Activated CD4-positive, alpha-beta T cell treated with anti-CD3 and anti-CD28 coated beads, Interleukin-2, amount 50 U/mL, for 1 hour (primary cell): ENCODE data around the gene XPO6.

Source experiments
- DNase-seq: peaks from one replicate; pipeline ENCODE4 v3.0.0-alpha.2; 2020

The XPO6 gene

DNA sequence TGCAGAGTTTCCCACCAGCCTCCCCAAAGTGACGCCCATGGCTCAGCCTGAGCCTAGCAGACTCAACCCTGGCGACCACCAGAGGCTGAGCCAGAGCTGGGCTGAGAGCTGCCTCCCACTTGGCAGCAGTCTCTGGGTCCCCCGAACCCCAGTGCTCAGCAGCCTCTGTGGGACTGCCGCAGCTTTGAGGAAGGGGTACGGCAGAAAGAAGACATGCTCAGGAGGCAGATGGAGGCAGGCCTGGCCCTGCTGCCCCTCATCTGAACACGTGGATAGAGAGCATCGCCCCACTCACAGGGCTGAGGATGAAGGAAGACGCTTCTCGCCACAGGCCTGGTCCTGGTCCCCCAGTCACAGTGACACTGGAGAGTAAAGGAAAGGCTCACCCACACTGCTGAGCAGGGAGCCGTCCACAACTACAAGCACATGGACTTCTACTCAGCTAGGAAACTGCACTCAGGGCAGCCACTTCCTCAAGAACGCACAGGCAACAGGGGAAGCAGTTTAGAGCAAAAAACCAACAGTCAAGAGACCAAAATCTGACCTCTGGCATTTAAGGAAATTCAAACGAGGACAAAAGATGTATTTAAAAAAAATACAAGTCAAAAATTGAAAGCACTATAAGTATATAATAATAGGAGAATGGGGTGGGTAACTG, 103.0 kb downstream of the XPO6 start:
- no peak for DNase-seq

DNA sequence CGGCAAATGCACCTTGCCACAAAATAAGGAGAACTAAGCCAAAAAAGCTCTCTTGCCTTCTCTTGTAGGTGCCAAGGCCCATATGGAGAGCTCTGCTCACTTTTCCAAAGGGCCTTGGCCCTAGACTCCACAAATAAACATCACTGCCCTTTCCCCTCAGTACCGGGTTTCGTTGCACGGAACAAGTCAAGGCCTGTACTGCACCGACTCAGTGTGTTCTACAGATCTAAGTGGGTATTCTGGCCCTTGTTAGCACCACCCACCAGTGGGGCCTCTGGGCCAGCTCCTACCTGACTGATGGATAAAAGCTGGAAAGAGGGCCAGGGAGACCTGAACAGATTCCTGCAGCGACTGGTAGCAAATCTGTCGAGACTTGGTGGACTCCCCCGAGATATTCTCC, 104.5 kb downstream of the XPO6 start:
- DNase-seq: no peak

DNA sequence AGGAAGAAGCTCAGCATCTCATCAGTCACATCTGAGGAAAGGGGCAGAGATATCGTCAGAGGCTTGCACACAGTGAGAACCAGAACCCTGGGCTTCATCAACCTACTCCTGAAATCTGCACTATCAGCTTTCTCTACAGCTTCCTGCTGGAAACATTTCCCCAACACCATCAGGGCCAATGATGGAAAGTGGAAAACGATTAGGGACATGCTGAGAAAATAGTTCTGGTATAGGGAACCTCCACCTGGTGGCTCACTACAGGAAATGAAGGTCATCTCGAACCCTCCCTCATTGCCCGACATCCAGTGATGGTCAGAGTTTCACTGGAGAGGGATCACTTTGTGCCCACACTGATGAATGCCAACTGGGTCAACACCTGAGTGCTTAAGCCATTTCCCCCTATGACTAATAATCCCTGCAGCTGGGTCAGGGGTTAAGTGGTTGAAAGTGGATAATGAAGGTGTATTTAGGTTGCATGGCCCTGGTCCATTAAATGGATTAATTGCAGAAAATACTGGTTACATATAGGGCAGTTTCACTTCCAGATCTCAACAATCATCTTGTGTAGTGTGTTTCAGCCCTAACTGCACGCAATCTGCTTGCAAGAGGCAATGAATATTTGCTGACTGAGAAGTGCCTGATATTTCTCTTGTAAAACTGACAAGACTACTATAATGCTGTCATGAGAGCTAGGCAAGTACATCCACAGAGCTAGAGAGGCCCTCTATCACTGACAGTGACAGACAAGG, 105.1 kb downstream of the XPO6 start:
- no peak for DNase-seq

DNA sequence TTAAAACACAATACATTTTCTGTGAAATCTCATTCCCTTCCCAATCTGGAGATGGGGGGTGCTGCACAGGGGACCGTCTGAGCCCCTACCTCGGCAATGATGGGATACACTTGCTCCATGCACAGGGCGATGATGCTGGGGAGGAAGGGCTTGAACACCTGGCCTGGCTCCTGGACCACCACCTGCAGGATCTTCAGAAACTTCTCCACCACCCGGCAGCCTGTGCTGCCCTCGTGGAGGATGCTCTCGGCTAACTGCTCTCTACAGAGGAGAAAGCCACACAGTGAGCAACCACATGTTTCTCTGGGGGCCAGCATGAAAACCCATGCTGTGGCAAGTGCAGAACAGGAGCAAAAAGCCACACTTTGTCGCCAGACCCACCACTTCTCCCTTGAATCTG, 105.8 kb downstream of the XPO6 start:
- DNase-seq: no peak

- no peak for DNase-seq
Measured at GRCh38 chr16:28105297-28105696, 106.5 kb downstream of the XPO6 start.

DNA sequence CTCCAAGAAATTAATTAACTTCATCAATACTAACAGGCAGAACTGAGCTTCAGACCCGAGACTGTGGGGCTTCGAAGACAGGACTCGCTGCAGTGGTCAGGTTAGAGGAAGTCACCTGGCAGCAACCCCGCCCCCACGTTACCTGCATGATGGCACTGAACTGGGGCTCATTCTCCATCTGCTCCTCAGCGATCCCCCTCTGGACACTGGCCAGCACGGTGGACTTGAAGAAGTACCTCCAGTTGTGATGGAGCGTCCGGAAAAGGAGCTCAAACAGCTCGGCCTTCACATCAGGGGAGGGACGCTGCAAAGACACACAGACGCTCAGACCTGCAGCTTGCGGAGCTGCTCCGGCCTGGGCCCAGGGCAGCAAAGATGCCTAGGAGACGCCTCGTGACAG, 107.4 kb downstream of the XPO6 start:
- DNase-seq: no peak

DNA sequence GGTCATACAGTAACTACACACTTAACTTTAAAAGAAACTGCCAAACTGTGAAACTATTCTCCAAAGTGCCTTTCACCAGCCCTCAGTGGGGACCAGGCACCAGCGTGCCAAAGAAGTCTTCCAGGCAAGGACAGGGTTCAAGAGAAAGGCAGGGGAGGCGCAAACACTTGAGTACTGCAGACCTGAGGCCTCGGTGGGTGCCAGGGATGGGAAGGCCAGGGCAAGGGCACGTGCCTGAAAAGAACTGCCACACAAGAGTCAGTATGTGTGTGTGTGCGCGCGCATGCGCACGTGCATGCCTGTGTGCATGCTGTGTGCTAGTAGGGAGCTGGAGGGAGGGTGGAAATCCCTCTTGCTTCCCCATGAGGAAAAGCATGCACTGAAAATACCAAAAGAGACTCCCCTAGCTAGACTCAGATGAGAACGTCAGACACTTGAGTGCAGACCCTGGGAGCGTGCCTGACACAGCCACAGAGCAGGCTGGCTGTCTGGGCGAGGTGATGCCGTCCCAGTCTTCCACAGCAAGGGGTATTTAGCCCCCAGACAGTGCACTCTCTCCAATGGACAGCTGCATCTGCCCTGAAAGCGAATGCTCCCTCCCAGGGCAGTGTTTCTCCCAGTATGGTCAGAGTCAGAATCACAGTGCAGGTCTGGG, 108.1 kb downstream of the XPO6 start:
- DNase-seq: no peak

DNA sequence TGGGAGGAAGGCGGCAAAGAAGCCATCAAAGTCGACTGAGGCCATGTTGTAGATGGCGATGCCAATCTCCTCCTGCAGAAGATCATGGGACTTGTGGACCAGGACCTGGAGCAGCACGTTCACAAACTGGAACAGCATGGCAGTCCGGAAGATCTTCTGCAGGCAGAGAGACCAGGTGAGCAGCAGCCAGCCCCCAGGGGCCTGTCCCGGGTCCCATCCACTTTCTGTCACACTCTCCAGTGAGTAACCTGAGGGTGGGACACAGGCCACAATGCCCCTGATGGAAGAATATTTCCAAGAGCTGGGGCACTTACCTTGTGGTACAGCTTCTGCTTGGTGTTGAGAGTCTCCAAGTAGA, 110.3 kb downstream of the XPO6 start:
- DNase-seq: no peak

- no peak for DNase-seq
Measured at GRCh38 chr16:28100810-28101532, 110.8 kb downstream of the XPO6 start.

DNA sequence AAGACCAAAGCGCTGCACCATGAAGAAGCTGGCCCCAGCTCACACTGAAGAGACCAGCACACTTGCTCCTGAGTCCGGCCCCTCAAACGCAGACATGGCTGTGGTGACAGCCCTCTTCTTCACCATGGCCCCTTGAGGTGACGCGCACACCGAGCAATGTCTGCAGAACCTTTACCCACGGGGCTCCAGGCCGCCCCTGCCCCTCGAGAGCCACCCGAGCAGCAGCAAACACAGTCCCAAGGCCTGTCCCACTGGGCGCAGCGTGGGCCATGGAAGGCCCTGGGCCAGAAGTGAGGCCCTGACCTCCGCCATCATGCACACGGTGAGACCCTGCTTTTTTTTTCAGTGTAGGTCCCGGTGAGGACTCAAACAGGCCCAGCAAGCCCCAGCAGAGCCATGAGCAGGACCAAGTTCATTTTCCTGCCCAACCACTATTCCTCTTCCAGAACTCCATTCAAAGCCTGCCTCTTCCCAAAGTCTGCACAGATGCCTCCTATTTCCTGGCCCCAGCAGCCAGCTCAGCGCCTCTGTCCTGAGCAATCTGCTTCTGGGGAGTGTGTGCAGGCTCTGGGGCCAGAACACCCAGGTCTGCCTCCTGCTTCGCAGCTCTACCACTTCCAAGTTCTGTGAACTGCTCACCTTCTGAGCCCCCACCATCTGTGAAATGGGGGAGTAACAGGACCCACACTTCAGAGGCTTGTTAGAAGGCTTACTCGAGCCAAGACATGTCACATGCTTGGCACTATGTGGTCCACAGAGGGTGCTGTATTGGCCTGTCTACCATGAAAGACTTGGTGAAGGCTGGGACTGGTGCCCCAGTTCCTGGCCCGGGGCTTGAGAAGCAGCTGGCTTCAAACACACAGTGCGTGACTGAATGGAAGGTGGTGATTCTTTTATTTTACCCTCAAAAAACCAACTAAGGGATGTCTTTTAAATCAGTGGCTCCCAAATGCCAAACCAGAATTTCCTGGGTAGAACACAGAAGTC, 112.5 kb downstream of the XPO6 start:
- no peak for DNase-seq

DNA sequence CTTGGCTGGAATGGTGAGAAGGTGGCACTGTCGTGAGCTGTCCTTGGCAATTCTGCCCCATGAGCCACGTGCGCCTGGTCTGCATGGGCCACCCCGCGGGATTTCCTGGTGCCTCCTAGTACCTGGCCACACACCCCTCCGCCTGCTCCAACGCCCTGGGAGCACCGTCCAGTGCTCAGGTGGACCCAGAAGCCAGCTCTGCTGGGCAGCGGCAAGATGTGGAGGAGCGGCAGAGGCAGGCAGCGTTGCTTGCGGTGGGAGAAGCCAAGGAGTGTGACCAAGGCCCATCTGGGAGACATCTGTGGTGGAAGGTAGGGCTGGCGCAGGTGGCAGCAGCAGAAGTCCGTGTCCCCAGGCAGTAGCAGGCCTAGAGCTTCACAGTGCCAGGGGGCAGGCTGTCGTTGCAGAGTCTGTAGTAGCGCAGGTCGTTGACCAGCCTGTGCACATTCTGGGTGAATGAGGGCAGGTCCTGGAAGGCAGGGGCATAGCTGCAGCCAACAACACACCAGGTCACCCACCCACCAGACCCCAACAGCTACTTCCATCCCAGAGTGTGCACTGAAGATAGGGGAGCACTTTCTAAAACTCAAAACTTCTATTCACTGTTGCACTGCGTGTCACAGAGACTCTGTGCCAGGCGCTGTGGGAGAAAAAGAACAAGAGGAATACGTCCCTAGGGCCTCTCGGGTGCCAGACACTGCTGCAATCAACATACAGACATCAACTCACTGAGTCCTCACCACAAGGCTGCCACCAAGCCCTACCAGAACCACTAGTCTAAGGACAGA, 113.4 kb downstream of the XPO6 start:
- no peak for DNase-seq

DNA sequence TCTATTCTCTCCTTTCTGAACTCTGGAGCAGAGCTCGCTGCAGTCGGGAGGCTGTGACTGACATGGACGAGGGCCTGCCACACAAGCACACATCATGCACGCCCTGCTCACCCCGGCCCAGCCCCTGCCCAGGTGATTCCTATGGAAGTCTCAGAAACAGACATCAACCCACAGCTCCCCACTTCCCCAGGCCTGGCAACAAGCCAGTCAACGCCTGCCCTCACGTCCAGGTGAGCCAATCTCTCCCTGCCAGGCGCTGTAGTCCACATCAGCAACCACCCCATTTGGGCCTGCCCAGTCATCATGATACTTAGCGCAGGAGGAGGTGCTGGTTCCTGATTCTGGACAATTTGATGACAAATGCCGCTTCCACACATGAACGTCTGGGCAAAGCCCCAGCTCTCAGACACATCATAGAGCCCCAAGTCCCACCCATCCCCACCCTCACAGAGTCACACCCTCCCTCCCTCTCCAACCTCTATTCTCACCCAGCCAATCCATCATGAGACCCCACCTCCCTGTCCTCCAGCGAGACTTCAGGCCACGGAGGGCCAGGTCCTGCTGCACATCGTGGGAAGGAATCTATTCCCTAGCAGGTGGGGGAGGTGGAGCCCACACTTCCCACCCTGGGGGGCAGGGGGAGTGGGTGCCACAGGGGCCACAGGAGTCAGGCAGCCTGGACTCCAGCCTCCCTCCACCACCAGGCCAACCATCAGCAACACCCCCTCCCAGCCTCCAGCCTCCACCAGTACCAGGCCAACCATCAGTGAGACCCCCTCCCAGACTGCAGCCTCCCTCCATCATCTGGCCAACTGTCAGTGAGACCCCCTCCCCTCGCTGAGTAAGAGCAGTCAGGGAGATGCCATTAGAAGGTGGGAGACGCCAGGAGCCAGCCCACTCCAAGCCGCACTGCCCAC, 114.5 kb downstream of the XPO6 start:
- DNase-seq: no peak

GRCh38 chr16:28093385-28093725, 118.4 kb downstream of the XPO6 start:
- no peak for DNase-seq

DNA sequence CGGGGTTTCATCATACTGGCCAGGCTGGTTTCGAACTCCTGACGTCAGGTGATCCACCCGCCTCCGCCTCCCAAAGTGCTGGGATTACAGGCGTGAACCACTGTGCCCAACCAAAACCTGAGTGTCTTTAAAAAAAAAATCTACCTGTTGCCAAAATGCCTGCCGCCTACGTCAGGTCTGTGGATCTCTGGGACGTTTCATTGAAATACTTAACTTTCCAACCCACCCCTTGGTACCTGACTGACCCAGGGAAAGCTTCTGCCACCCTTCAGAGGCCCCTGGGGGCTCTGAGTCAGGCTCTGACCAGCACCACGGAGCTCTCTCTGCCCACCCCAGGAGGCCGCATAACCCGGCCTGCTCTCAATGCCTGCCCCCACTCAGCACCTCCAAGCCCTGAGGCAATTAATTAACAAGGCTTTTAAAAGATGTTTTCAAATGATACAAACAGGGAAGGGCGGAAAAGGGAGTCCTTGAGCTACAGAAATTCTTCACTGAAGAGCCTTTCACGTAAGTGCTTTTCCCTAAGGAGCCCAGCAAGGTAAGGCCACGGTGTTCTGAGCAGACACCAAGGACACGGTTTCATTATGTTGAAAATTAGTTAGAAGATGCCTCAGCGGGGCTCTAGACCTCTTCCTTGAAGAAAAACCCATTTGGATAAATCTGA, 118.9 kb downstream of the XPO6 start:
- DNase-seq: no peak

GRCh38 chr16:28091656-28092055, 120.1 kb downstream of the XPO6 start:
- no peak for DNase-seq

DNA sequence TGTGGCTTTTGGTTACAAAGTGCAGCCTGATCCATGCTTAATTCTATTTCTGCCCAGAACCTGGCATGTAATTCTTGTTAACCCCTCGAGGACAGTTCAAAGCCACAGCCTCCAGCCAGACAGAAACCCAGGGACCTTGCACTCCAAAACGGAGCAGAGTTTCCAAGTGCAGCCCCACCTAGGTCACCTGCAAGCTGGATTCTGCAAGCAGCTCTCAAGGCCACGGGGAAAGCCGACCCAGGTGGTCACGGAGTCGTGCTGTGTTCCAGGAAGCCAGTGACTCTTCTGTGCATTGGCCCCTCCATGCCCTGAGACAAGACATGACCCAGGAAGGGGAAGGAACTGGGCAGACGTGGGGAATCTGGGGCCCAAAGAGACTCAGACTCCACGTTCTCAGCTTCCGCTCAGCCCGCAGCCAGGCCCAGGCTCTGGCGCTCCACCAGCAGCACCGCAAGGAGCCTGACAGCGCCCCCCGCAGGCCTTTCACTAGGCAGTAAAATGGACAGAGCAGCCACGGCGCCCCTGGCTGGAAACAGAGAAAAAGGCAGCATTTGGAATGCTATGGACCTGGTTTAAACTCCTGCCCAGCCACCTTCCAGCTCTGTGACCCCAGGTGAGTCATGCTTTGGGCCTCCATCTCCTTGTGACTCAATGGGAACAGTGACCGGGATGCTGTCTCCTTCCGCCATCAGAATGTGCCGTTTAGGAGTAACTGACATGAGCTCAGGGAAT, 121.0 kb downstream of the XPO6 start:
- DNase-seq: no peak

DNA sequence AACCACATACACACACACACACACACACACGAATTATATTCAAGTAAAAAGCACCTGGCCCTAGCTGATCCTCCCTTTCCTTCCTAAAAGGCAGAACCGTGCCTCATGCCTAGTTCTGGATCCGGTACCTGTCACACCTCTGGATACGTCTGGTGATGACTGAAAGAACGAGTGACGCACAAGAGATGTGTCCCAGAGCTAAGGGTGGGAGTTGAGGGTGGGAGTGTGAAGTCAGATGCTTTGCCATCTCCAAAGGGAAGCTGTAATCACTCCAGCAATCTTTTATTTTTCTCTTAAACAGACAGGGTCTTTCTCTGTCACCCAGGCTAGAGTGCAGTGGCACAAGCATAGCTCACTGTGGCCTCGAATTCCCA, 121.8 kb downstream of the XPO6 start:
- no peak for DNase-seq

GRCh38 chr16:28089205-28089991, 122.4 kb downstream of the XPO6 start:
- DNase-seq: no peak
